H9 (cell line): ENCODE measurements around the gene CDC16. TPM values are rescaled to one million over a fixed set of nuclear protein-coding genes. Genes with fewer than 3 reads are reported as not detected.

Experiments used
- DNase-seq: peaks from one replicate; pipeline ENCODE4 v3.0.0-alpha.2; 2017
- H2AFZ ChIP-seq: one replicate; pipeline ENCODE4 v1.6.1; 2013; ENCODE audit warnings: mild to moderate bottlenecking, low read length, control low read depth, moderate library complexity
- H2AK5ac ChIP-seq: 2 replicates; pipeline ENCODE4 v1.6.1; 2013; ENCODE audit warnings: low read length, control low read depth, mixed read lengths; ENCODE audit not compliant: insufficient read length
- H2BK120ac ChIP-seq: one replicate; pipeline ENCODE4 v1.6.1; 2013; ENCODE audit warnings: low read depth, mild to moderate bottlenecking, low read length, control low read depth, inconsistent platforms; ENCODE audit not compliant: poor library complexity, severe bottlenecking
- H2BK12ac ChIP-seq: 2 replicates; pipeline ENCODE4 v1.6.1; 2013; ENCODE audit warnings: low read length, control low read depth, mixed read lengths, low read depth; ENCODE audit not compliant: insufficient read length
- H2BK15ac ChIP-seq: 2 replicates; pipeline ENCODE4 v1.6.1; 2013; ENCODE audit warnings: low read depth, low read length, control low read depth
- H2BK20ac ChIP-seq: one replicate; pipeline ENCODE4 v1.6.1; 2013; ENCODE audit warnings: low read depth, mild to moderate bottlenecking, low read length, control low read depth, inconsistent platforms; ENCODE audit not compliant: poor library complexity, severe bottlenecking
- H2BK5ac ChIP-seq: 2 replicates; pipeline ENCODE4 v1.6.1; 2013; ENCODE audit warnings: low read length, control low read depth, mixed read lengths; ENCODE audit not compliant: insufficient read length
- H3K14ac ChIP-seq: 2 replicates; pipeline ENCODE4 v1.6.1; 2013; ENCODE audit warnings: low read length, control low read depth; ENCODE audit not compliant: insufficient read depth
- H3K18ac ChIP-seq: 2 replicates; pipeline ENCODE4 v1.6.1; 2013; ENCODE audit warnings: low read depth, mild to moderate bottlenecking, mixed read lengths, low read length, control low read depth; ENCODE audit not compliant: insufficient read length
- H3K23ac ChIP-seq: 2 replicates; pipeline ENCODE4 v1.6.1; 2013; ENCODE audit warnings: low read length, control low read depth, mixed read lengths, low read depth; ENCODE audit not compliant: insufficient read length
- H3K23me2 ChIP-seq: 2 replicates; pipeline ENCODE4 v1.6.1; 2013; ENCODE audit warnings: low read depth, mild to moderate bottlenecking, mixed read lengths, low read length, control low read depth; ENCODE audit not compliant: insufficient read length, poor library complexity, severe bottlenecking
- H3K27ac ChIP-seq: 2 replicates; pipeline ENCODE4 v1.5.1; 2013; ENCODE audit warnings: low read length, control low read depth, mixed read lengths, low read depth; ENCODE audit not compliant: insufficient read length
- H3K27me3 ChIP-seq: 2 replicates; pipeline ENCODE4 v1.6.1; 2013; ENCODE audit warnings: low read length, control low read depth, inconsistent platforms; ENCODE audit not compliant: insufficient read depth
- H3K4ac ChIP-seq: 2 replicates; pipeline ENCODE4 v1.6.1; 2013; ENCODE audit warnings: low read depth, mild to moderate bottlenecking, control low read depth, inconsistent platforms, low read length, moderate library complexity
- H3K4me1 ChIP-seq: 2 replicates; pipeline ENCODE4 v1.6.1; 2013; ENCODE audit warnings: low read length, control low read depth, inconsistent platforms; ENCODE audit not compliant: insufficient read depth
- H3K4me2 ChIP-seq: 2 replicates; pipeline ENCODE4 v1.6.1; 2013; ENCODE audit warnings: low read length, control low read depth, mixed read lengths; ENCODE audit not compliant: insufficient read length, insufficient read depth
- H3K56ac ChIP-seq: 2 replicates; pipeline ENCODE4 v1.6.1; 2013; ENCODE audit warnings: low read depth, mild to moderate bottlenecking, mixed read lengths, low read length, control low read depth; ENCODE audit not compliant: insufficient read length
- H3K79me1 ChIP-seq: 2 replicates; pipeline ENCODE4 v1.6.1; 2013; ENCODE audit warnings: low read depth, mild to moderate bottlenecking, moderate library complexity, low read length, control low read depth, inconsistent platforms; ENCODE audit not compliant: insufficient read depth, poor library complexity, severe bottlenecking
- H3K79me2 ChIP-seq: 2 replicates; pipeline ENCODE4 v1.6.1; 2013; ENCODE audit warnings: low read length, control low read depth, inconsistent platforms; ENCODE audit not compliant: insufficient read depth
- H3K9ac ChIP-seq: 2 replicates; pipeline ENCODE4 v1.6.1; 2013; ENCODE audit warnings: low read length, control low read depth, mixed read lengths; ENCODE audit not compliant: insufficient read length; ENCODE audit errors: extremely low read depth
- H3K9me3 ChIP-seq: one replicate; pipeline ENCODE4 v1.6.1; 2013; ENCODE audit warnings: low read depth, low read length, inconsistent platforms; ENCODE audit not compliant: control insufficient read depth
- H3T11ph ChIP-seq: one replicate; pipeline ENCODE4 v1.6.1; 2013; ENCODE audit warnings: mild to moderate bottlenecking, low read length, control low read depth, inconsistent platforms
- H4K20me1 ChIP-seq: one replicate; pipeline ENCODE4 v1.6.1; 2013; ENCODE audit not compliant: control insufficient read depth, insufficient read length, insufficient read depth
- H4K5ac ChIP-seq: 2 replicates; pipeline ENCODE4 v1.6.1; 2013; ENCODE audit warnings: low read depth, mild to moderate bottlenecking, mixed read lengths, low read length, control low read depth; ENCODE audit not compliant: insufficient read length
- H4K8ac ChIP-seq: replicated peaks from 2 replicates; pipeline ENCODE4 v1.6.1; 2013; ENCODE audit warnings: low read length, control low read depth, mixed read lengths, low read depth; ENCODE audit not compliant: insufficient read length
- H4K91ac ChIP-seq: 2 replicates; pipeline ENCODE4 v1.6.1; 2013; ENCODE audit warnings: low read depth, mild to moderate bottlenecking, moderate library complexity, mixed read lengths, low read length, control low read depth; ENCODE audit not compliant: insufficient read length
- H3K27ac Mint-ChIP-seq, 3 experiments: 2 replicates in 2 of 3; 3 replicates in 1 of 3; pipeline ENCODE4 v1.8.0; 2020 to 2021; ENCODE audit warnings: mixed read lengths in 3 of 3, mild to moderate bottlenecking in 1 of 3, moderate library complexity in 1 of 3
- H3K27me3 Mint-ChIP-seq: 2 replicates; pipeline ENCODE4 v1.8.0; 2021; ENCODE audit warnings: low read depth, mild to moderate bottlenecking, moderate library complexity, mixed read lengths
- H3K36me3 Mint-ChIP-seq, 3 experiments: 2 replicates in 2 of 3; 3 replicates in 1 of 3; pipeline ENCODE4 v1.8.0; 2020 to 2021; ENCODE audit warnings: low read depth in 3 of 3, mixed read lengths in 3 of 3; ENCODE audit not compliant: insufficient read depth in 1 of 3
- H3K4me1 Mint-ChIP-seq, 2 experiments: 2 replicates each; pipeline ENCODE4 v1.8.0; 2020; ENCODE audit warnings: mixed read lengths in 2 of 2
- H3K4me3 Mint-ChIP-seq, 2 experiments: 2 replicates in 1 of 2; 3 replicates in 1 of 2; pipeline ENCODE4 v1.8.0; 2020 to 2021; ENCODE audit warnings: mild to moderate bottlenecking in 2 of 2, mixed read lengths in 2 of 2, moderate library complexity in 1 of 2
- H3K9me3 Mint-ChIP-seq, 2 experiments: 2 replicates in 1 of 2; 3 replicates in 1 of 2; pipeline ENCODE4 v1.8.0; 2020; ENCODE audit warnings: mild to moderate bottlenecking in 2 of 2, mixed read lengths in 2 of 2, moderate library complexity in 1 of 2
- WGBS: extraction: QIAGEN DNeasy Blood & Tissue Kit; methylation state at CpG from one replicate; pipeline ENCODE4 v1.1.7; 2013; ENCODE audit warnings: missing lambda C conversion rate, low lambda C conversion rate, mixed read lengths; ENCODE audit not compliant: insufficient read length; ENCODE audit errors: extremely low coverage; 5-methylcytosine and 5-hydroxymethylcytosine counted together
- total RNA-seq: library from RNA; stranded (reverse); gene quantifications from 2 replicates; pipeline ENCODE4 v1.2.1, GENCODE V29; 2021
- TF ChIP-seq, protein P1 (sequence below): fragments of 200-600 bp; sonication (generic); conservative IDR thresholded peaks from 3 replicates; pipeline ENCODE4 v1.8.0; 2021; ENCODE audit warnings: antibody characterized with exemption, mild to moderate bottlenecking

CDC16 gene
- total RNA-seq, 1 experiment from 2014 or later, result 91.9 TPM

DNA sequence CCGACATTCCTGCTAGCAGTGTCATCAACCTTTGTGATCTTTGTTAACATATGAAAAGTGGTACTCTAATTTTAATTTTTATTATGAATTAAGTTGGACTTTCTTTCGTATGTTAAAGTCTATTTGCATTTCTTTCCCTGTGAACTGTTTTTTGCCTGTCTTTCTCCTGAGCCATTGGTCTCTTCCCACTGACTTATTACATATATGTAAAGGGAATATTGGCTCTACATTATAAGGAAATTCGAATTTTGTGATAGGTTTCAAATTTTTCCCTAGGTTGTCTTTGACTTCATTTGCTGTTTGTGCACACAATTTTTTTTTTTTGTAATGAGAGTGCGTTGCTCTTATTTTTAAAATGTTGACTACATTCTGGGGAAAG, 442 bp upstream of the CDC16 start:
- H3K27me3 Mint-ChIP-seq, result no peaks in the 10 kb centered on the region; the same call in none of the 2 replicates
- H3K27ac ChIP-seq, result no peak overlapping the region
- no peaks in the 10 kb centered on the region for H4K20me1 ChIP-seq
- peaks cover 17 to 26% (median 23%) of the 10 kb centered on the region in 3 experiments for H3K36me3 Mint-ChIP-seq
- no peak overlapping the region for H3K23ac ChIP-seq
- H3K4me3 Mint-ChIP-seq, result peak overlapping the region; percentile 85 to 91
- H3K27me3 ChIP-seq, result no peaks in the 10 kb centered on the region
- TF ChIP-seq, protein P1, sequence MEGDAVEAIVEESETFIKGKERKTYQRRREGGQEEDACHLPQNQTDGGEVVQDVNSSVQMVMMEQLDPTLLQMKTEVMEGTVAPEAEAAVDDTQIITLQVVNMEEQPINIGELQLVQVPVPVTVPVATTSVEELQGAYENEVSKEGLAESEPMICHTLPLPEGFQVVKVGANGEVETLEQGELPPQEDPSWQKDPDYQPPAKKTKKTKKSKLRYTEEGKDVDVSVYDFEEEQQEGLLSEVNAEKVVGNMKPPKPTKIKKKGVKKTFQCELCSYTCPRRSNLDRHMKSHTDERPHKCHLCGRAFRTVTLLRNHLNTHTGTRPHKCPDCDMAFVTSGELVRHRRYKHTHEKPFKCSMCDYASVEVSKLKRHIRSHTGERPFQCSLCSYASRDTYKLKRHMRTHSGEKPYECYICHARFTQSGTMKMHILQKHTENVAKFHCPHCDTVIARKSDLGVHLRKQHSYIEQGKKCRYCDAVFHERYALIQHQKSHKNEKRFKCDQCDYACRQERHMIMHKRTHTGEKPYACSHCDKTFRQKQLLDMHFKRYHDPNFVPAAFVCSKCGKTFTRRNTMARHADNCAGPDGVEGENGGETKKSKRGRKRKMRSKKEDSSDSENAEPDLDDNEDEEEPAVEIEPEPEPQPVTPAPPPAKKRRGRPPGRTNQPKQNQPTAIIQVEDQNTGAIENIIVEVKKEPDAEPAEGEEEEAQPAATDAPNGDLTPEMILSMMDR, result no peak
- H3K4me2 ChIP-seq, result no peak overlapping the region
- H3K79me2 ChIP-seq, result peaks cover 4% of the 10 kb centered on the region; the same call in 1 of the 2 replicates
- H3K9me3 Mint-ChIP-seq, result 0 out of 5 replicates have a peak, but pooled peaks cover 0 to 4% of the 10 kb centered on the region in 2 experiments
- peaks cover 2% of the 10 kb centered on the region for H3K79me1 ChIP-seq
- H3K9ac ChIP-seq, result no peak overlapping the region
- no peak overlapping the region for H3K4ac ChIP-seq
- H4K8ac ChIP-seq, result no peak overlapping the region
- H3K18ac ChIP-seq, result no peak overlapping the region
- peaks cover 5% of the 10 kb centered on the region for H3K23me2 ChIP-seq
- H2BK20ac ChIP-seq, result no peak overlapping the region
- no peaks in the 10 kb centered on the region for H3K9me3 ChIP-seq
- H2BK15ac ChIP-seq, result no peak overlapping the region
- peak overlapping the region in 1 of 3 experiments; percentile 76; a peak in 1 of 7 replicates for H3K27ac Mint-ChIP-seq
- no peak for DNase-seq
- no peak overlapping the region for H2BK12ac ChIP-seq
- no peak overlapping the region for H2BK5ac ChIP-seq
- no CpG with 5 or more reads among the region's 4 CpGs for WGBS
- H2AFZ ChIP-seq, result no peak overlapping the region
- no peak overlapping the region for H2BK120ac ChIP-seq
- no peak overlapping the region for H4K5ac ChIP-seq
- H3T11ph ChIP-seq, result no peak overlapping the region
- H3K56ac ChIP-seq, result no peak overlapping the region
- peaks cover 45 to 51% of the 10 kb centered on the region in 2 experiments for H3K4me1 Mint-ChIP-seq
- peaks cover 10% of the 10 kb centered on the region; the same call in 1 of the 2 replicates for H3K4me1 ChIP-seq
- H3K14ac ChIP-seq, result no peak overlapping the region
- no peak overlapping the region for H4K91ac ChIP-seq
- H2AK5ac ChIP-seq, result no peak overlapping the region
